Measurements from ENCODE around the gene KDM4B.

The KDM4B gene

GRCh38 chr19:5093948-5094718, 125.2 kb downstream of the KDM4B start:
- DNase-seq: no peak

GRCh38 chr19:5094768-5095567, 126.1 kb downstream of the KDM4B start:
- no peak for DNase-seq

- no peak for DNase-seq
Measured at GRCh38 chr19:5095568-5095850, 126.6 kb downstream of the KDM4B start.

GRCh38 chr19:5096536-5096935, 127.6 kb downstream of the KDM4B start:
- peak; percentile 81 for DNase-seq

GRCh38 chr19:5097331-5097930, 128.5 kb downstream of the KDM4B start:
- no peak for DNase-seq

- DNase-seq: no peak
Measured at GRCh38 chr19:5097959-5098623, 129.2 kb downstream of the KDM4B start.

- no peak for DNase-seq
Measured at GRCh38 chr19:5098646-5099045, 129.7 kb downstream of the KDM4B start.

GRCh38 chr19:5099701-5100221, 130.8 kb downstream of the KDM4B start:
- DNase-seq: no peak

- no peak for DNase-seq
Measured at GRCh38 chr19:5101871-5102270, 133.0 kb downstream of the KDM4B start.

- no peak for DNase-seq
Measured at GRCh38 chr19:5102520-5102919, 133.6 kb downstream of the KDM4B start.

- peak; percentile 73 for DNase-seq
Measured at GRCh38 chr19:5103061-5103701, 134.3 kb downstream of the KDM4B start.

- no peak for DNase-seq
Measured at GRCh38 chr19:5103812-5104410, 135.0 kb downstream of the KDM4B start.

GRCh38 chr19:5104871-5105351, 136.0 kb downstream of the KDM4B start:
- no peak for DNase-seq

GRCh38 chr19:5106191-5106726, 137.3 kb downstream of the KDM4B start:
- no peak for DNase-seq

- DNase-seq: no peak
Measured at GRCh38 chr19:5106971-5107370, 138.1 kb downstream of the KDM4B start.

GRCh38 chr19:5107432-5108122, 138.7 kb downstream of the KDM4B start:
- no peak for DNase-seq

GRCh38 chr19:5108123-5108596, 139.2 kb downstream of the KDM4B start:
- no peak for DNase-seq

GRCh38 chr19:5108866-5109265, 140.0 kb downstream of the KDM4B start:
- no peak for DNase-seq

- DNase-seq: no peak
Measured at GRCh38 chr19:5109560-5109959, 140.6 kb downstream of the KDM4B start.

- no peak for DNase-seq
Measured at GRCh38 chr19:5110546-5110945, 141.6 kb downstream of the KDM4B start.

GRCh38 chr19:5111051-5111450, 142.1 kb downstream of the KDM4B start:
- DNase-seq: no peak

Measured in COR-L47 (cell line).